ENCODE data around the gene GIGYF2.

- TF ChIP-seq CTCF (conservative IDR thresholded peaks at IDR 0.05) (no peak), ZFX (IDR thresholded peaks at IDR 0.05) (no peak)
Measured at GRCh38 chr2:232817756-232818155, 120.6 kb downstream of the GIGYF2 start.
